Measurements from ENCODE around the gene RAP1GAP2.

DNA sequence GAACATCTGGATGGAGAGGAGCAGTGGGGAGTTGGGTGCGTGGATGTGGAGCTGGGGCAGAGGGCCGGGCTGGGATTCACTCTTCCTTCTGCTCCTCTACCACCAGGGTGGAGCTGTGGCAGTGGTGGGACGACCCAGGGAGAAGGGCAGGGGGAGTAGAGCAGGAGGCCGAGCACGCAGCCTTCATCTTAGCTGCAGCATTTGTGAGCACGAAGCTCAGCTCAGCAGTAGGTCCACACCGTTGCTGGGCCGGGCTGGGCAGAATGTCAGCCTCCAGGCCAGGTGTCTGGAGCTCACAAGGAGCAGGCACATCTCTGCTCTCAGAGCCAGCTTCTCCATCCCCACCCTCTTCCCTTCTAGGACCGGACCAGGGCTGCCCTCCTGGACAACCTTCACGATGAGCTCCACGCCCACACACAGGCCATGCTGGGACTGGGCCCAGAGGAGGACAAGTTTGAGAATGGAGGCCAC lies 211.4 kb downstream of the RAP1GAP2 start:
- TF ChIP-seq BCL11A (tag by site-specific recombination; IDR thresholded peaks at IDR 0.05; ENCODE audit: low read depth): no peak
- no peak for TF ChIP-seq BCL6B (tag by site-specific recombination; IDR thresholded peaks at IDR 0.05)
- TF ChIP-seq, protein P1, sequence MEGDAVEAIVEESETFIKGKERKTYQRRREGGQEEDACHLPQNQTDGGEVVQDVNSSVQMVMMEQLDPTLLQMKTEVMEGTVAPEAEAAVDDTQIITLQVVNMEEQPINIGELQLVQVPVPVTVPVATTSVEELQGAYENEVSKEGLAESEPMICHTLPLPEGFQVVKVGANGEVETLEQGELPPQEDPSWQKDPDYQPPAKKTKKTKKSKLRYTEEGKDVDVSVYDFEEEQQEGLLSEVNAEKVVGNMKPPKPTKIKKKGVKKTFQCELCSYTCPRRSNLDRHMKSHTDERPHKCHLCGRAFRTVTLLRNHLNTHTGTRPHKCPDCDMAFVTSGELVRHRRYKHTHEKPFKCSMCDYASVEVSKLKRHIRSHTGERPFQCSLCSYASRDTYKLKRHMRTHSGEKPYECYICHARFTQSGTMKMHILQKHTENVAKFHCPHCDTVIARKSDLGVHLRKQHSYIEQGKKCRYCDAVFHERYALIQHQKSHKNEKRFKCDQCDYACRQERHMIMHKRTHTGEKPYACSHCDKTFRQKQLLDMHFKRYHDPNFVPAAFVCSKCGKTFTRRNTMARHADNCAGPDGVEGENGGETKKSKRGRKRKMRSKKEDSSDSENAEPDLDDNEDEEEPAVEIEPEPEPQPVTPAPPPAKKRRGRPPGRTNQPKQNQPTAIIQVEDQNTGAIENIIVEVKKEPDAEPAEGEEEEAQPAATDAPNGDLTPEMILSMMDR (tag by site-specific recombination; IDR thresholded peaks at IDR 0.05): no peak
- no peak for TF ChIP-seq ZNF266 (tag by site-specific recombination; IDR thresholded peaks at IDR 0.05; ENCODE audit: low read depth)
- TF ChIP-seq, protein P2, sequence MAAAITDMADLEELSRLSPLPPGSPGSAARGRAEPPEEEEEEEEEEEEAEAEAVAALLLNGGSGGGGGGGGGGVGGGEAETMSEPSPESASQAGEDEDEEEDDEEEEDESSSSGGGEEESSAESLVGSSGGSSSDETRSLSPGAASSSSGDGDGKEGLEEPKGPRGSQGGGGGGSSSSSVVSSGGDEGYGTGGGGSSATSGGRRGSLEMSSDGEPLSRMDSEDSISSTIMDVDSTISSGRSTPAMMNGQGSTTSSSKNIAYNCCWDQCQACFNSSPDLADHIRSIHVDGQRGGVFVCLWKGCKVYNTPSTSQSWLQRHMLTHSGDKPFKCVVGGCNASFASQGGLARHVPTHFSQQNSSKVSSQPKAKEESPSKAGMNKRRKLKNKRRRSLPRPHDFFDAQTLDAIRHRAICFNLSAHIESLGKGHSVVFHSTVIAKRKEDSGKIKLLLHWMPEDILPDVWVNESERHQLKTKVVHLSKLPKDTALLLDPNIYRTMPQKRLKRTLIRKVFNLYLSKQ (tag by site-specific recombination; IDR thresholded peaks at IDR 0.05; ENCODE audit: borderline replicate concordance): no peak
- no peak for TF ChIP-seq ZNF449 (tag by site-specific recombination; IDR thresholded peaks at IDR 0.05)
- TF ChIP-seq, protein P3, sequence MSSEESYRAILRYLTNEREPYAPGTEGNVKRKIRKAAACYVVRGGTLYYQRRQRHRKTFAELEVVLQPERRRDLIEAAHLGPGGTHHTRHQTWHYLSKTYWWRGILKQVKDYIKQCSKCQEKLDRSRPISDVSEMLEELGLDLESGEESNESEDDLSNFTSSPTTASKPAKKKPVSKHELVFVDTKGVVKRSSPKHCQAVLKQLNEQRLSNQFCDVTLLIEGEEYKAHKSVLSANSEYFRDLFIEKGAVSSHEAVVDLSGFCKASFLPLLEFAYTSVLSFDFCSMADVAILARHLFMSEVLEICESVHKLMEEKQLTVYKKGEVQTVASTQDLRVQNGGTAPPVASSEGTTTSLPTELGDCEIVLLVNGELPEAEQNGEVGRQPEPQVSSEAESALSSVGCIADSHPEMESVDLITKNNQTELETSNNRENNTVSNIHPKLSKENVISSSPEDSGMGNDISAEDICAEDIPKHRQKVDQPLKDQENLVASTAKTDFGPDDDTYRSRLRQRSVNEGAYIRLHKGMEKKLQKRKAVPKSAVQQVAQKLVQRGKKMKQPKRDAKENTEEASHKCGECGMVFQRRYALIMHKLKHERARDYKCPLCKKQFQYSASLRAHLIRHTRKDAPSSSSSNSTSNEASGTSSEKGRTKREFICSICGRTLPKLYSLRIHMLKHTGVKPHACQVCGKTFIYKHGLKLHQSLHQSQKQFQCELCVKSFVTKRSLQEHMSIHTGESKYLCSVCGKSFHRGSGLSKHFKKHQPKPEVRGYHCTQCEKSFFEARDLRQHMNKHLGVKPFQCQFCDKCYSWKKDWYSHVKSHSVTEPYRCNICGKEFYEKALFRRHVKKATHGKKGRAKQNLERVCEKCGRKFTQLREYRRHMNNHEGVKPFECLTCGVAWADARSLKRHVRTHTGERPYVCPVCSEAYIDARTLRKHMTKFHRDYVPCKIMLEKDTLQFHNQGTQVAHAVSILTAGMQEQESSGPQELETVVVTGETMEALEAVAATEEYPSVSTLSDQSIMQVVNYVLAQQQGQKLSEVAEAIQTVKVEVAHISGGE (tag by site-specific recombination; conservative IDR thresholded peaks at IDR 0.05; ENCODE audit: low read depth): no peak
- TF ChIP-seq, protein P4, sequence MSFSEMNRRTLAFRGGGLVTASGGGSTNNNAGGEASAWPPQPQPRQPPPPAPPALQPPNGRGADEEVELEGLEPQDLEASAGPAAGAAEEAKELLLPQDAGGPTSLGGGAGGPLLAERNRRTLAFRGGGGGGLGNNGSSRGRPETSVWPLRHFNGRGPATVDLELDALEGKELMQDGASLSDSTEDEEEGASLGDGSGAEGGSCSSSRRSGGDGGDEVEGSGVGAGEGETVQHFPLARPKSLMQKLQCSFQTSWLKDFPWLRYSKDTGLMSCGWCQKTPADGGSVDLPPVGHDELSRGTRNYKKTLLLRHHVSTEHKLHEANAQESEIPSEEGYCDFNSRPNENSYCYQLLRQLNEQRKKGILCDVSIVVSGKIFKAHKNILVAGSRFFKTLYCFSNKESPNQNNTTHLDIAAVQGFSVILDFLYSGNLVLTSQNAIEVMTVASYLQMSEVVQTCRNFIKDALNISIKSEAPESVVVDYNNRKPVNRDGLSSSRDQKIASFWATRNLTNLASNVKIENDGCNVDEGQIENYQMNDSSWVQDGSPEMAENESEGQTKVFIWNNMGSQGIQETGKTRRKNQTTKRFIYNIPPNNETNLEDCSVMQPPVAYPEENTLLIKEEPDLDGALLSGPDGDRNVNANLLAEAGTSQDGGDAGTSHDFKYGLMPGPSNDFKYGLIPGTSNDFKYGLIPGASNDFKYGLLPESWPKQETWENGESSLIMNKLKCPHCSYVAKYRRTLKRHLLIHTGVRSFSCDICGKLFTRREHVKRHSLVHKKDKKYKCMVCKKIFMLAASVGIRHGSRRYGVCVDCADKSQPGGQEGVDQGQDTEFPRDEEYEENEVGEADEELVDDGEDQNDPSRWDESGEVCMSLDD (tag by site-specific recombination; IDR thresholded peaks at IDR 0.05): no peak
- TF ChIP-seq ZNF24 (tag by site-specific recombination; IDR thresholded peaks at IDR 0.05): no peak
- TF ChIP-seq, protein P5, sequence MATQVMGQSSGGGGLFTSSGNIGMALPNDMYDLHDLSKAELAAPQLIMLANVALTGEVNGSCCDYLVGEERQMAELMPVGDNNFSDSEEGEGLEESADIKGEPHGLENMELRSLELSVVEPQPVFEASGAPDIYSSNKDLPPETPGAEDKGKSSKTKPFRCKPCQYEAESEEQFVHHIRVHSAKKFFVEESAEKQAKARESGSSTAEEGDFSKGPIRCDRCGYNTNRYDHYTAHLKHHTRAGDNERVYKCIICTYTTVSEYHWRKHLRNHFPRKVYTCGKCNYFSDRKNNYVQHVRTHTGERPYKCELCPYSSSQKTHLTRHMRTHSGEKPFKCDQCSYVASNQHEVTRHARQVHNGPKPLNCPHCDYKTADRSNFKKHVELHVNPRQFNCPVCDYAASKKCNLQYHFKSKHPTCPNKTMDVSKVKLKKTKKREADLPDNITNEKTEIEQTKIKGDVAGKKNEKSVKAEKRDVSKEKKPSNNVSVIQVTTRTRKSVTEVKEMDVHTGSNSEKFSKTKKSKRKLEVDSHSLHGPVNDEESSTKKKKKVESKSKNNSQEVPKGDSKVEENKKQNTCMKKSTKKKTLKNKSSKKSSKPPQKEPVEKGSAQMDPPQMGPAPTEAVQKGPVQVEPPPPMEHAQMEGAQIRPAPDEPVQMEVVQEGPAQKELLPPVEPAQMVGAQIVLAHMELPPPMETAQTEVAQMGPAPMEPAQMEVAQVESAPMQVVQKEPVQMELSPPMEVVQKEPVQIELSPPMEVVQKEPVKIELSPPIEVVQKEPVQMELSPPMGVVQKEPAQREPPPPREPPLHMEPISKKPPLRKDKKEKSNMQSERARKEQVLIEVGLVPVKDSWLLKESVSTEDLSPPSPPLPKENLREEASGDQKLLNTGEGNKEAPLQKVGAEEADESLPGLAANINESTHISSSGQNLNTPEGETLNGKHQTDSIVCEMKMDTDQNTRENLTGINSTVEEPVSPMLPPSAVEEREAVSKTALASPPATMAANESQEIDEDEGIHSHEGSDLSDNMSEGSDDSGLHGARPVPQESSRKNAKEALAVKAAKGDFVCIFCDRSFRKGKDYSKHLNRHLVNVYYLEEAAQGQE (tag by site-specific recombination; IDR thresholded peaks at IDR 0.05): no peak
- TF ChIP-seq ZNF660 (tag by site-specific recombination; IDR thresholded peaks at IDR 0.05): no peak
